ENCODE data around the gene ZNF750. TPM values are rescaled to one million over a fixed set of nuclear protein-coding genes. Genes with fewer than 3 reads are reported as not detected.

ZNF750 gene
- total RNA-seq, 1 experiment from 2014 or later, result 0.14 TPM

GRCh38 chr17:82887255-82888164, 47.7 kb upstream of the ZNF750 start:
- Mint-ChIP-seq H3K9me3 (ENCODE audit: unreplicated experiment) (peaks cover 7% of the 10 kb centered on the region), H3K4me1 (ENCODE audit: low read depth, unreplicated experiment) (peaks cover 57% of the 10 kb centered on the region), H3K27me3 (ENCODE audit: insufficient read depth, unreplicated experiment) (no peaks in the 10 kb centered on the region), H3K27ac (ENCODE audit: unreplicated experiment) (peak overlapping the region; percentile 94), H3K36me3 (ENCODE audit: insufficient read depth, unreplicated experiment) (peaks cover 48% of the 10 kb centered on the region), H3K4me3 (ENCODE audit: unreplicated experiment) (no peak overlapping the region)
- intact Hi-C loops (cut with micrococcal nuclease; ENCODE audit: unreplicated experiment), result no loop called here
- no peaks in the 10 kb centered on the region for H3K27me3 ChIP-seq (replicated peaks; ENCODE audit: control insufficient read depth, insufficient read depth, low read length)
- no peaks in the 10 kb centered on the region for H3K9me3 ChIP-seq
- peaks cover 56% of the 10 kb centered on the region for H3K4me1 ChIP-seq
- H3K36me3 ChIP-seq (ENCODE audit: control insufficient read depth, insufficient read depth, low read length), result no peaks in the 10 kb centered on the region; the same call in 1 of the 2 replicates
- H3K4me3 ChIP-seq (ENCODE audit: low read depth, low read length), result no peak overlapping the region
- BruUV-seq (replicated peaks), result no TSS peak
- no peak for TF ChIP-seq CTCF (IDR thresholded peaks at IDR 0.05; ENCODE audit: insufficient read depth in 1 of 2, low read depth in 1 of 2, low read length in 1 of 2, severe bottlenecking in 1 of 2, unreplicated experiment in 1 of 2)
- CTCF ChIA-PET, result interaction anchor here (0.6 kb wide), 1 partner anchor 10 kb away, joined by 3 read pairs; no protein-coding TSS in a partner anchor
- no peak for DNase-seq
- POLR2A ChIA-PET, result no interaction called here

GRCh38 chr17:82884970-82885353, 45.1 kb upstream of the ZNF750 start:
- intact Hi-C loops (cut with micrococcal nuclease; ENCODE audit: unreplicated experiment), result no loop called here
- H3K27me3 Mint-ChIP-seq (ENCODE audit: insufficient read depth, unreplicated experiment), result no peaks in the 10 kb centered on the region

More at GRCh38 chr17:82884970-82885353, 45.1 kb upstream of the ZNF750 start:
- CTCF ChIA-PET, result interaction anchor here (0.6 to 0.8 kb wide), 2 partner anchors 8 to 105 kb away, joined by 3 read pairs; no protein-coding TSS in a partner anchor
- H3K4me1 ChIP-seq, result peaks cover 60% of the 10 kb centered on the region
- Mint-ChIP-seq H3K9me3 (ENCODE audit: unreplicated experiment) (peaks cover 7% of the 10 kb centered on the region), H3K4me1 (ENCODE audit: low read depth, unreplicated experiment) (peaks cover 64% of the 10 kb centered on the region), H3K27ac (ENCODE audit: unreplicated experiment) (peak overlapping the region; percentile 65), H3K4me3 (ENCODE audit: unreplicated experiment) (no peak overlapping the region), H3K36me3 (ENCODE audit: insufficient read depth, unreplicated experiment) (peaks cover 56% of the 10 kb centered on the region)
- H3K9me3 ChIP-seq, result no peaks in the 10 kb centered on the region
- H3K27me3 ChIP-seq (replicated peaks; ENCODE audit: control insufficient read depth, insufficient read depth, low read length), result no peaks in the 10 kb centered on the region
- H3K4me3 ChIP-seq (ENCODE audit: low read depth, low read length), result no peak overlapping the region
- DNase-seq, result no peak
- no TSS peak for BruUV-seq (replicated peaks)
- POLR2A ChIA-PET, result no interaction called here
- no peak for TF ChIP-seq CTCF (IDR thresholded peaks at IDR 0.05; ENCODE audit: insufficient read depth in 1 of 2, low read depth in 1 of 2, low read length in 1 of 2, severe bottlenecking in 1 of 2, unreplicated experiment in 1 of 2)
- H3K36me3 ChIP-seq (ENCODE audit: control insufficient read depth, insufficient read depth, low read length), result no peaks in the 10 kb centered on the region; the same call in 1 of the 2 replicates
